HG03064 (cell line): ENCODE results near the gene PODXL2.
"Not testable (repeated sequence)": the region's sequence is repeated elsewhere in the genome, so short reads cannot be mapped to it uniquely, and the experiment has no call there.

Experiments used
- ATAC-seq: cut with Tn5 transposase; IDR thresholded peaks from one replicate; pipeline ENCODE4 v1.9.1; 2021; ENCODE audit warnings: low read depth; ENCODE audit not compliant: unreplicated experiment

Gene PODXL2

DNA sequence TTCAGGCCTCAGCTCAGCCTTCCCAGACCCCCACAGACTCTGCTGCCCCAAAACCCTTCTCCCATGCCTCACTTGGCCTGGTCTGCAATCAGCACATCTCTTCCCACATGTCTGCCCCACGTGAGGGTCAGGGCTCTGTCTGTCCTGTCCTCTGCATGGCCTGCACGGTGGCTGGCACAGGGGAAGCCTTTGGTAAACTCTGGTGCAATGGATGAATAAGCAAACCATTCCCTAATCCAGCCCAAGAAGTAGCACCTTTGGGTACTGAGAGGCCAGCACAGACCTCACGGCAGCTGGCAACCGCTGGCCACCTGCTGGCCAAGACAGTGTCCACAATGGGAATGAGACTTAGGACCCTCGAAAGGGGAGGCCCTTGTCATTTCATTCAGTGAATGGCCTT lies 71.4 kb downstream of the PODXL2 start:
- no peak for ATAC-seq

DNA sequence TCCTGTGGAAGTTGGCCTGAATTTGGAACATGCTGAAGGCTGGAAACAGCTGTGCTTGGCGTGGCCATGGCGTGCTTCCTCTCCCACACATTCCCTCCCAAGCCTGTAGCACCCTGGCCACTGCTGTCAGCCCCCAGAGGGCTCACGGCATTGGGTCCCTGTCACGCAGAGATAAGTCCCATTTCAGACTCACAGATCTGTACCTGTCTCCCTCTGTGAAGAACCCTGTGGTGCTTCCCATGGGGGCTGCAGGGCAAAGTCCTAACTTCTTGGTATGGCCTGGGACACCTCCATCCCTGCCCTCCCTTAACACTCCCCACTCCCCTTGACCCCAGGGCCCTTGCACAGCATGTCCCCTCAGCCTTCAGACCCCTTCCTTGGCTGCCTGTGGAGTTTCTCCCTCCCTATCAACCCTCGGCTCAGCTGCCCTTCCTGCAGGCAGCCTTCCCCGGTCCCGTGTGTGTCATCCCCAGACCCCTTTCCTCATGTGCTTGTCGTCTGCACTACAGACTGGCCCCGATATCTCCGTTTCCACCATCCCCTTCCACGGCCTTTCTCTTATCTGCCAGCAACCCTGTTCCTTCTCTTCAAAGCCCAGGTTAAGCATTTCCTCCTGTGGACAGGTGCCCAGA lies 72.4 kb downstream of the PODXL2 start:
- no peak for ATAC-seq

DNA sequence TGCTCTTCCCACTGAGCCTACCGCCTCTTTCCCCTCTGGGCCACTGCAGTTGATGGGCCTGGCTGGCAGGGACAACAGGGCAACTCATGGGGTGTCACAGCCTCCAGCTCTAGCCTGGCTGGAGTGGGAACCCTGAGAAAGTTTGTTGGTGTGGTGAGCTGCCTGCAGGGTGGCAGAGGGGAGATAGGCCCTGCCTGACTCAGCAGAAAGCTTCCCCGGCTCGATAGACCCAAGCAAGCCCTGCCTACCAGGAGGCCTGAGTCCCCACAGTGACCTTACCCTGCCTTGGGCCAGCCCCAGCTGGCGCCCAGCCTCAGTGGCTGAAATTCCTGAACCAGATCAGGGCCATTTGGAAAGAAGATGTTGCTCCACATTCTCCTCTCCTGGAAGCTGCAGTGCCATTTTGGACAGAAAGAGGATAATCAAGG lies 73.2 kb downstream of the PODXL2 start:
- ATAC-seq, result no peak

- ATAC-seq, result not testable (repeated sequence)
Measured at GRCh38 chr3:127704840-127705239, 75.9 kb downstream of the PODXL2 start.

- ATAC-seq, result no peak
Measured at GRCh38 chr3:127706312-127706711, 77.3 kb downstream of the PODXL2 start.

DNA sequence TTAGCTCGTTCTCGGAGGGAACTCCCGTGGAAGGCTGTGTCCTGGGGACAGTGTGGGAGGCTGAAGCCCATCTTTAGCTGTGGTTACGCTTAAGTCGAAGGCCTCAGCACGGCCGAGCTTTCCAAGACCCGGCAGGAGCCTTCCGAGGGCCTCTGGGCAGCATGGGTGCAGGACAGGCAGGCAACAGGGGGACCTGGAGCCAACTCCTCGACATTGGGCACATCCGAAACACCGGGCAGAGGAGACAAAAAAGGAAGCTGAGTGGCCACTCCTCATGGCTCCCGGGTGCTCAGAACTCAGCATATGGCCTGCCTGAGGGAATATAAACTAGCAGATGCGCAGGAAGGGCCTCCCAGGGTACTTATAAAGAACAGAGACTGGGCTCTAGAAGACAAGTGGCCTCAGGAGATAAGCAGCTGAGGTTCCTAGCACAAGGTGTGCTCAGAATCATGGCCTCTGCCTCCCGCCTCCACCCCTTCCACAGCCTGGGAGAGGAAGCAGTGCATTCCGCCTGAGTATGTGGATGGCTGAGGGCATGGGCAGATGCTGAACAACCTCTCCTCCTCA lies 77.9 kb downstream of the PODXL2 start:
- no peak for ATAC-seq

- no peak for ATAC-seq
Measured at GRCh38 chr3:127707851-127708411, 78.9 kb downstream of the PODXL2 start.

GRCh38 chr3:127708837-127709236 lies 79.9 kb downstream of the PODXL2 start:
- no peak for ATAC-seq

GRCh38 chr3:127709320-127710060 lies 80.5 kb downstream of the PODXL2 start:
- ATAC-seq, result no peak

DNA sequence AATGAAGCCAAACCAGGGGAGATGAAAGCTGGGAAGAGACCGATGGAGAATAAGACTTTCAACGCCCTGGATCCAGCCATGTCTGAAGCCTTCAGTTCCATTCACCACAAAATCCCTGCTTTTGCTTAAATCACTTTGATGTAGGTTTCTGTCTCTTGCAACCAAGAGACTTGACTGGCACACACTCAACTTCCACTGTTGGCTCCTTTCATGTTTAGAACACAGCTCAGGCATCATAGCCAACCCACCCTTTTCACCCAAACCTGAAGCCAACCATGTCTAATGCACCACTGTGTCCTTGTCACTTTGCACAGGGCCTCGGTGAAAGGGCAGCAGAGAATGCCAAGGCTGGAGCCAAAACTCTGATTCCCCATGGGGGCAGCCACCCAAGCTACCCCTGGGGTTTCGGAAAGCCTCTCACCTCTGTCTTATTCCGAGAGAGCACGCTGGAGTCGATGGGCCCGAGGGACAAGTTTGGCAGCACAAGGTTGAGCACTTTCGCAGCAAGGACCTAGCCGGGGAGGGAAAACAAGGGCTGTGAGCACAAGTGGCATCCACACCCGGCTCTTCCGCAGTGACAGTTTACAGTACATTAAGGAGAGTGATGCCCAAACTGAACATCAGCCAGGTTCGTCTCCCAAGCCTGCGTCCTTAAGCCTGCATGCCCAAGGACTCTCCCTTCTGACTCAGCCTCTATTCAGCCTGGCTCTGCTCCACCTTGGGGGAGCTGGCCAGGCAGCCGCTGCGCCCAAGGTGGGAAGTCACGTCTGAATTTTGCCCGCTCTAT lies 81.4 kb downstream of the PODXL2 start:
- ATAC-seq, result no peak

- ATAC-seq, result no peak
Measured at GRCh38 chr3:127711021-127711695, 82.2 kb downstream of the PODXL2 start.

DNA sequence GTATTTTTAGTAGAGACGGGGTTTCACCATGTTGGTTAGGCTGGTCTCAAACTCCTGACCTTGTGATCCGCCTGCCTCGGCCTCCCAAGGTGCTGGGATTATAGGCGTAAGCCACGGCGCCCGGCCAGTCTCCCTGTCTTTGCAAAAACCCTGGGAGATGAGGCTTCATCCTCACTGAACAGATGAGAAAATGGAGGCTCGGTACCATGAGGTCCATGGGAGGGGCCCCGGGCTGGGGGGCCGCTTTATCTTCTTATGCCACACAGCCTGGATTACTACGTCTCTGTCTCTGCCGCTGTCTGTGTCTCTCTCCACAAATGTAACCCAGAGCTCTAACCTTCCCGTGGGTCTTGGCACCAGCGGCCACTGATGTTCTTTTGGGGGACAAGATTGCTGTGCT lies 82.9 kb downstream of the PODXL2 start:
- ATAC-seq, result no peak

- ATAC-seq, result no peak
Measured at GRCh38 chr3:127712461-127712860, 83.5 kb downstream of the PODXL2 start.

DNA sequence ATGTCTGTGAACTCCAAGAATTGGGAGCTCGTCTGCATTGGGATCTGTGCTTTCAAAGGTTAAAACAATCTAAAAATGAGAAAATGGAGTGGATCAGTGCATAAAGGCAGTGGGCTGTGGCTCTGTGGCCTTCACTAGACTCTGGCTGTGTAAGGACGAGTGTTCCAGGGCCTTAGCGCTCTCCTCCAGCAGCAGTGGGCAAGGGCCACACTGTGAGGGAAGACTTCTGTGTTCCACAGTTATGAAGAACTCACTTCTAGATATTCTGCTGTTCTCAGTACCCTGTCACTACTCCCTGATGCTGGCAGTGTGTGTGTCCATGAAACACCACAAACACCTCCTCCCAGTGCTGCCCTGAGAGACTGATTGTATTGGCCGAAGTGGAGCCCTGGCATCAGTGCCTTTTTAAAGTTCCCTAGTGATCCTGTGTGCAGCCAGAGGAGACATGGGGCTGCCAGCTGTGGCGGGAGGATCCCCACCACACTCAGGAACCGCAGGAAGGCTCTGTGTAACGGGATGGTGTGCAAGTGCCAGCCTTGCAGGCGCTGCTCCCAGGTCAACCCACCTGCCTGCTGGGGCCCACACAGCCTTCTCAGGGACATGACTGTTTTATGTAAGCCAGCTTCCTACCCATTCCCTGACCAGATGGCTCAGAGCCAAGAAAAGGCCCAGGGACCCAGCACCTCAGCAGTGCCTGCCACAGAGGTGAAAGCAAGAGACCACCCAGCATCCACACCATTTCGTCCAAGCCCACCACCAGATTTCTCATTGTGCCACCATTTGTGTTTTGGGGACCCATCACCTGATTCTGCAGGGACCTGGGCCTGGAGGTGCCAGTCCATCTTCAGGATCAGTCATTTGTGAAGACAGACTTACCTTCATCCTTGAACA lies 84.1 kb downstream of the PODXL2 start:
- ATAC-seq, result no peak

DNA sequence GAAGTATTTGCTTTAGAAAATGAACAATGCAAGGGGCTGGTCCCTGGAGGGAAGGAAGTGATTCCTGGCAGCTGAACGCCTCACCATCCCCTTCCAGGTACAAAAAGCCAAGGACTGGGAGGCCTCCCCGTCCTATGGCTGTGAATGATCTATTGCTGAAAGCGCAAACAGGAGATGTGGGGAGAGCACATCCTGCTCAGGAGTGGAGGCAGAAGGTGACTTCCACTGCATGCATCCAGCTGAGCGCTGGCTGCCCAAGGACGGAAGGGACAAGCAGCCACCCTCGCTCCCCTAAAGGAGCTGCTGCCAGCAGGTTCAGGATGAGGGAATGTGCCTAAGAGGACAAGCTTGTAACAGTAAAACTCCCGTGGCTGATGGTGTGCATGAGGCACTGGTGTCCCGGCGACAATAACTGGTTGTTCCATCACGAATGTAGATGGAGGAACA lies 85.2 kb downstream of the PODXL2 start:
- no peak for ATAC-seq

- ATAC-seq, result no peak
Measured at GRCh38 chr3:127714866-127715265, 85.9 kb downstream of the PODXL2 start.

GRCh38 chr3:127715532-127715931 lies 86.5 kb downstream of the PODXL2 start:
- no peak for ATAC-seq

DNA sequence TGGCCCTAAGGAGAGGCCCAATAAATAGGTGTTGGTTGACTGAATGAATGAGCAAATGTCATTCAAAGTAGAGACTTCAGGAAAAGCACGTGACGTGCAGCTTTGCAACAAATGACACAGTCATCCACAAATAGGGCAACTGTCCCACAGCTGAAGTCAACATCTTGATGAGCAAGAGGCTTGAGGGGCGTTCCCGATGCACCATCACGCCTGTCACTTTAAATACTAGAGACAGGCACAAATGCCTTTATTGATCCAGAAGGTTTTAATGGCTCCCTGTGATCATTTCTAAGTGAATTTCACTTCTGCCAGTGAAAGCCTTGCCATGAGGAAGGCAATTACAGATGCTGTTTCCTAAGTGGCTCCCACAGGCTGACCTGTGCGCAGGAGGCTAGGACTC lies 87.4 kb downstream of the PODXL2 start:
- ATAC-seq, result no peak
